Activated T-helper 2 cell treated with anti-CD3 and anti-CD28 coated beads, Interferon-gamma antibody, Interleukin-2, Interleukin-4, amounts not matched to agents 10 μg/mL and 5 μg/mL and 100 μg/mL, durations not matched to agents 14 hours and 24 hours and 36 hours (primary cell): ENCODE data around the gene TSPAN15. TPM values are rescaled to one million over a fixed set of nuclear protein-coding genes. Genes with fewer than 3 reads are reported as not detected.

ENCODE experiments used
- DNase-seq: peaks from one replicate; pipeline ENCODE4 v3.0.0; 2021; ENCODE audit warnings: low spot score
- H3K27ac Mint-ChIP-seq: one replicate; pipeline ENCODE4 v1.8.0; 2021; ENCODE audit warnings: mixed read lengths
- H3K27me3 Mint-ChIP-seq: one replicate; pipeline ENCODE4 v1.8.0; 2021; ENCODE audit warnings: low read depth, mixed read lengths
- H3K36me3 Mint-ChIP-seq: one replicate; pipeline ENCODE4 v1.8.0; 2021; ENCODE audit warnings: low read depth, mixed read lengths
- H3K4me1 Mint-ChIP-seq: one replicate; pipeline ENCODE4 v1.8.0; 2021; ENCODE audit warnings: low read depth, mixed read lengths
- H3K4me3 Mint-ChIP-seq: one replicate; pipeline ENCODE4 v1.8.0; 2021; ENCODE audit warnings: low read depth, mild to moderate bottlenecking, moderate library complexity, mixed read lengths
- H3K9me3 Mint-ChIP-seq: one replicate; pipeline ENCODE4 v1.8.0; 2021; ENCODE audit warnings: mixed read lengths
- intact Hi-C: fragments of 100-400 bp; cut with micrococcal nuclease; formaldehyde crosslinking; loops from one replicate; pipeline ENCODE4 v1.15.1; 2023
- total RNA-seq: library from RNA; stranded (reverse); gene quantifications from 2 replicates; pipeline ENCODE4 v1.2.3, GENCODE V29; 2022

The TSPAN15 gene
- total RNA-seq, 1 donor from 2014 or later = 0.55 TPM

GRCh38 chr10:69421611-69422308, 29.5 kb upstream of the TSPAN15 start:
- Mint-ChIP-seq H3K4me1 (peaks cover 17% of the 10 kb centered on the region), H3K27ac (no peak overlapping the region)

GRCh38 chr10:69422676-69423075, 28.6 kb upstream of the TSPAN15 start:
- intact Hi-C loops = no loop called here
- Mint-ChIP-seq H3K27ac (no peak overlapping the region), H3K4me1 (peaks cover 17% of the 10 kb centered on the region), H3K4me3 (no peak overlapping the region), H3K36me3 (no peaks in the 10 kb centered on the region), H3K27me3 (no peaks in the 10 kb centered on the region), H3K9me3 (no peaks in the 10 kb centered on the region)
- no peak for DNase-seq

More at GRCh38 chr10:69421611-69422308, 29.5 kb upstream of the TSPAN15 start:
- H3K4me3 Mint-ChIP-seq = no peak overlapping the region
- H3K36me3 Mint-ChIP-seq = no peaks in the 10 kb centered on the region
- DNase-seq = no peak
- intact Hi-C loops = no loop called here
- no peaks in the 10 kb centered on the region for H3K27me3 Mint-ChIP-seq
- no peaks in the 10 kb centered on the region for H3K9me3 Mint-ChIP-seq

GRCh38 chr10:69425041-69425440, 26.2 kb upstream of the TSPAN15 start:
- intact Hi-C loops = no loop called here
- H3K36me3 Mint-ChIP-seq = no peaks in the 10 kb centered on the region
- H3K27me3 Mint-ChIP-seq = no peaks in the 10 kb centered on the region
- no peak for DNase-seq
- H3K4me3 Mint-ChIP-seq = no peak overlapping the region
- H3K27ac Mint-ChIP-seq = no peak overlapping the region
- peaks cover 17% of the 10 kb centered on the region for H3K4me1 Mint-ChIP-seq
- no peaks in the 10 kb centered on the region for H3K9me3 Mint-ChIP-seq

- no peaks in the 10 kb centered on the region for H3K36me3 Mint-ChIP-seq
- H3K4me3 Mint-ChIP-seq = no peak overlapping the region
- H3K4me1 Mint-ChIP-seq = peaks cover 17% of the 10 kb centered on the region
- intact Hi-C loops = loop anchor here (2.0 kb wide), 1 partner anchor 81 kb away; no protein-coding TSS in a partner anchor
- H3K27me3 Mint-ChIP-seq = no peaks in the 10 kb centered on the region
- no peak overlapping the region for H3K27ac Mint-ChIP-seq
- no peaks in the 10 kb centered on the region for H3K9me3 Mint-ChIP-seq
- DNase-seq = no peak
These were observed 25.6 kb upstream of the TSPAN15 start for GRCh38 chr10:69425511-69426298.

GRCh38 chr10:69426376-69426727, 24.9 kb upstream of the TSPAN15 start:
- H3K27me3 Mint-ChIP-seq = no peaks in the 10 kb centered on the region
- H3K9me3 Mint-ChIP-seq = no peaks in the 10 kb centered on the region
- no peak overlapping the region for H3K4me3 Mint-ChIP-seq
- no peak for DNase-seq
- intact Hi-C loops = loop anchor here (2.0 kb wide), 1 partner anchor 80 kb away; no protein-coding TSS in a partner anchor
- no peak overlapping the region for H3K27ac Mint-ChIP-seq
- H3K36me3 Mint-ChIP-seq = no peaks in the 10 kb centered on the region
- peaks cover 17% of the 10 kb centered on the region for H3K4me1 Mint-ChIP-seq

- Mint-ChIP-seq H3K9me3 (no peaks in the 10 kb centered on the region), H3K27me3 (peaks cover 2% of the 10 kb centered on the region), H3K36me3 (no peaks in the 10 kb centered on the region), H3K4me3 (no peak overlapping the region), H3K4me1 (peaks cover 17% of the 10 kb centered on the region), H3K27ac (no peak overlapping the region)
- DNase-seq = no peak
- intact Hi-C loops = no loop called here
These were observed 23.1 kb upstream of the TSPAN15 start for GRCh38 chr10:69428165-69428564.

GRCh38 chr10:69434169-69434568, 17.1 kb upstream of the TSPAN15 start:
- DNase-seq = no peak
- H3K9me3 Mint-ChIP-seq = no peaks in the 10 kb centered on the region
- H3K27ac Mint-ChIP-seq = no peak overlapping the region
- H3K4me3 Mint-ChIP-seq = no peak overlapping the region
- H3K36me3 Mint-ChIP-seq = no peaks in the 10 kb centered on the region
- H3K4me1 Mint-ChIP-seq = no peaks in the 10 kb centered on the region
- H3K27me3 Mint-ChIP-seq = peaks cover 13% of the 10 kb centered on the region
- intact Hi-C loops = no loop called here

- Mint-ChIP-seq H3K27me3 (peaks cover 13% of the 10 kb centered on the region), H3K27ac (no peak overlapping the region), H3K9me3 (no peaks in the 10 kb centered on the region), H3K4me3 (no peak overlapping the region), H3K36me3 (no peaks in the 10 kb centered on the region), H3K4me1 (no peaks in the 10 kb centered on the region)
- intact Hi-C loops = no loop called here
- no peak for DNase-seq
These were observed 16.3 kb upstream of the TSPAN15 start for GRCh38 chr10:69434926-69435325.

- intact Hi-C loops = no loop called here
- Mint-ChIP-seq H3K9me3 (no peaks in the 10 kb centered on the region), H3K27me3 (peaks cover 13% of the 10 kb centered on the region), H3K4me3 (no peak overlapping the region), H3K4me1 (no peaks in the 10 kb centered on the region), H3K36me3 (no peaks in the 10 kb centered on the region), H3K27ac (no peak overlapping the region)
- DNase-seq = no peak
These were observed 15.2 kb upstream of the TSPAN15 start for GRCh38 chr10:69435966-69436520.

GRCh38 chr10:69437321-69438259, 13.7 kb upstream of the TSPAN15 start:
- Mint-ChIP-seq H3K27ac (no peak overlapping the region), H3K27me3 (peaks cover 11% of the 10 kb centered on the region), H3K9me3 (no peaks in the 10 kb centered on the region), H3K4me1 (no peaks in the 10 kb centered on the region), H3K36me3 (no peaks in the 10 kb centered on the region), H3K4me3 (no peak overlapping the region)
- no peak for DNase-seq
- intact Hi-C loops = no loop called here

GRCh38 chr10:69438536-69439349, 12.5 kb upstream of the TSPAN15 start:
- Mint-ChIP-seq H3K27ac (no peak overlapping the region), H3K4me3 (no peak overlapping the region), H3K4me1 (no peaks in the 10 kb centered on the region), H3K9me3 (no peaks in the 10 kb centered on the region), H3K36me3 (no peaks in the 10 kb centered on the region), H3K27me3 (peaks cover 16% of the 10 kb centered on the region)
- intact Hi-C loops = no loop called here
- DNase-seq = no peak

GRCh38 chr10:69439350-69439739, 11.9 kb upstream of the TSPAN15 start:
- H3K9me3 Mint-ChIP-seq = no peaks in the 10 kb centered on the region
- H3K4me1 Mint-ChIP-seq = no peaks in the 10 kb centered on the region
- DNase-seq = no peak
- no peak overlapping the region for H3K4me3 Mint-ChIP-seq
- H3K27me3 Mint-ChIP-seq = peaks cover 14% of the 10 kb centered on the region
- no peaks in the 10 kb centered on the region for H3K36me3 Mint-ChIP-seq
- intact Hi-C loops = no loop called here
- no peak overlapping the region for H3K27ac Mint-ChIP-seq
